Suppressor macrophage (primary cell): ENCODE data around the gene ACOT11.

Experiments
- DNase-seq, 4 experiments: peaks; one replicate each; pipeline ENCODE4 v3.0.0-alpha.2; 2020 to 2022

Gene ACOT11

GRCh38 chr1:54538538-54538937, 9.5 kb upstream of the ACOT11 start:
- DNase-seq = no peak

- no peak for DNase-seq
These were observed 7.3 kb upstream of the ACOT11 start for GRCh38 chr1:54540582-54541295.

- peak; percentile 79 to 93 (median 85) for DNase-seq
These were observed 5.7 kb upstream of the ACOT11 start for GRCh38 chr1:54542120-54542961.

GRCh38 chr1:54542962-54543539, 5.0 kb upstream of the ACOT11 start:
- DNase-seq = peak; percentile 49 to 74 (median 68)

GRCh38 chr1:54543729-54544496, 4.1 kb upstream of the ACOT11 start:
- peak; percentile 69 to 85 (median 78) for DNase-seq

- peak in 2 of 4 experiments; percentile 29 to 39 for DNase-seq
These were observed 2.0 kb upstream of the ACOT11 start for GRCh38 chr1:54545916-54546635.

GRCh38 chr1:54546651-54547401, 1.2 kb upstream of the ACOT11 start:
- DNase-seq = peak; percentile 69 to 87 (median 83)

GRCh38 chr1:54548389-54549044, 489 bp downstream of the ACOT11 start:
- DNase-seq = no peak

- no peak for DNase-seq
These were observed 1.3 kb downstream of the ACOT11 start for GRCh38 chr1:54549181-54549924.

- no peak for DNase-seq
These were observed 3.9 kb downstream of the ACOT11 start for GRCh38 chr1:54551891-54552290.

GRCh38 chr1:54553602-54554313, 5.7 kb downstream of the ACOT11 start:
- DNase-seq = no peak

GRCh38 chr1:54556110-54556509, 8.1 kb downstream of the ACOT11 start:
- no peak for DNase-seq

GRCh38 chr1:54557671-54558355, 9.8 kb downstream of the ACOT11 start:
- peak in 2 of 4 experiments; percentile 67 to 70 for DNase-seq

GRCh38 chr1:54558434-54559030, 10.5 kb downstream of the ACOT11 start:
- DNase-seq = no peak

- no peak for DNase-seq
These were observed 11.1 kb downstream of the ACOT11 start for GRCh38 chr1:54559111-54559548.

- DNase-seq = no peak
These were observed 11.8 kb downstream of the ACOT11 start for GRCh38 chr1:54559771-54560231.

- peak; percentile 42 to 71 (median 65) for DNase-seq
These were observed 16.5 kb downstream of the ACOT11 start for GRCh38 chr1:54564312-54565112.
